Renal cortex interstitium (tissue), 11 donors: ENCODE measurements around the gene MYO10. TPM values are rescaled to one million over a fixed set of nuclear protein-coding genes. Genes with fewer than 3 reads are reported as not detected.
"Not testable (repeated sequence)": the region's sequence is repeated elsewhere in the genome, so short reads cannot be mapped to it uniquely, and the experiment has no call there.

ENCODE experiments used
- DNase-seq, 11 donors: peaks; one replicate each; pipeline ENCODE4 v3.0.0-alpha.2; 2013; ENCODE audit warnings: low read depth in 9 of 11, low spot score in 4 of 11; ENCODE audit errors: extremely low read depth in 1 of 11
- polyA plus RNA-seq, 3 donors: library from polyadenylated mRNA; unstranded; fragments of 120-200 nt; gene quantifications; one replicate each; pipeline ENCODE4 v1.2.1, GENCODE V29; 2013; ENCODE audit not compliant: insufficient read length in 3 of 3

Gene MYO10
- polyA plus RNA-seq, 3 donors, result 42.1 to 61.3 (median 45.7) TPM

DNA sequence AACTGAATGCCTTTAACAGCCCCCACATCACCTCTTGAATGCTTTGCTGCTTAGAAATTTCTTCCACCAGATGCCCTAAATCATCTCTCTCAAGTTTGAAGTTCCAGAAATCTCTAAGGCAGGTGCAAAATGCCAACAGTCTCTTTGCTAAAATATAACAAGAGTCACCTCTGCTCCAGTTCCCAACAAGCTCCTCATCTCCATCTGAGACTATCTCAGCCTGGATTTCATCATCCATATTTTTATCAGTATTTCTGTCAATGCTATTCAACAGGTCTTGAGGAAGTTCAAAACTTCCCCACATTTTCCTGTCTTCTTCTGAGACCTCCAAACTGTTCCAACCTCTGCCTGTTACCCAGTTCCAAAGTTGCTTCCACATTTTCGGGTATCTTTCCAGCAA lies 61.7 kb downstream of the MYO10 start:
- not testable (repeated sequence) for DNase-seq

DNA sequence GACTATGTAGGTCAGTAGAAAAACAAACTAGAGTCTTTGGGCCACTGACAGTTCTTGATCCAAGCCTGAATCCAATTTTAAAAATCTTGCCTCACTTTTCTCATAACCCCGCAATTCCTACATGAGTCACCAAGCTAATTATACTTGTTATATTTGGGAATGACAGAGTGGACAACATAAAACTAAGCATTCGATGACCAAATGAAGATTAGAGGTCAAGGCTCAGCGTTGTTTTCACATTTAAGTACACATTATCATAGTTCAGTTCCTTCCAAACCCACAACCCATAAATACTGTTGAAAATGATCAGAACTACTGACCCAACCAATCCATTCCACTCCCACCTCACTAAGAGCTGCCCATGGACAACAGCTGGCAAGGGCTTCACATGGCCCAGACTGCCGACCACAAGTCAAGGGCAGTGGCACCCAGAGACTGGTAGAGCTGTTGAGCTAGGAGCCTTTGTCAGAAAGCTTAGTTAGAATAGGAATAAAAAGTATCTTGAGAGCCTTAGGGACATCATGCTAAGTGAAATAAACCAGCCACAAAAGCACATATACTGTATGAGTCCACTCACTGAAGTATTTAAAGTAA lies 64.2 kb downstream of the MYO10 start:
- no peak for DNase-seq

GRCh38 chr5:16870878-16871277 lies 65.2 kb downstream of the MYO10 start:
- no peak for DNase-seq

DNA sequence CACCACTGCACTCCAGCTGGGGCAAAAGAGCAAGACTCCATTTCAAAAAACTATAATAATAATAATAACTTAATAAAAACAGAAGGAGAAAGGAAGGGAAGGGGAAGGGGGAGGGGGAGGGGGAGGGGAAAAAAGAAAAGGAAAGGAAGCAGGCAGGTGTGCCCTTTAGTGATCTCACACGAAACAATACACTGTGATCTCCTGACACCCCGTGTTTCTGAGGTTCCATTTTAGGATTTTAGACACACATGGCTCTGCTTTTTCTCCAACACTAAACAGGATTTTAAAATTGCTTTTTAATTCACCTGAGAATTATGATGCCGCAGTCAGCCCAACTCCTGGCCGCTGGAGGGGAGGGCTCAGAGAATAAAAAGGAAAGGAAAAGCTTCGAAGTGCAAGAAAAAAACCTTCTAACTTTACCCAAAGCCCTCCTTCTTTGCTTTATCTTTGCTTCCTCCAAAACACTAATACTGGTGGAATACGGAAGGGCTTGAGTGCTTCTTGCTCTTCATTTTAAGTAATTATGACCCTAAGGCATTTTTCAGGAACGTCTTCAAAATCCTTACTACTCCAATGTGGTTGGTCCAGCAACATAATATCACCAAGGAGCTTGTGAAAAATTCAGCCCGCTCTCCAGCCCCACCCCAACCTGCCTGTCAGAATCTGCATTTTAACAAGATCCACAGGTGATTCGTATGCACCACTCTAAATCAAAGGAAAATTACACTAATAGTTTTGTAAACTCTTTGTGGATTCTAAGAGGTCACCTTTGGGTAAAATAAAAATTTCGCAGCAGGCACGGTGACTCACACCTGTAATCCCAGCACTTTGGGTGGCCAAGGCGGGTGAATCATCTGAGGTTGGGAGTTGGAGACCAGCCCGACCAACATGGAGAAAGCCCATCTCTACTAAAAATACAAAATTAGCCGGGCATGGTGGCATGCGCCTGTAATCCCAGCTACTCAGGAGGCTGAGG lies 66.0 kb downstream of the MYO10 start:
- no peak for DNase-seq

DNA sequence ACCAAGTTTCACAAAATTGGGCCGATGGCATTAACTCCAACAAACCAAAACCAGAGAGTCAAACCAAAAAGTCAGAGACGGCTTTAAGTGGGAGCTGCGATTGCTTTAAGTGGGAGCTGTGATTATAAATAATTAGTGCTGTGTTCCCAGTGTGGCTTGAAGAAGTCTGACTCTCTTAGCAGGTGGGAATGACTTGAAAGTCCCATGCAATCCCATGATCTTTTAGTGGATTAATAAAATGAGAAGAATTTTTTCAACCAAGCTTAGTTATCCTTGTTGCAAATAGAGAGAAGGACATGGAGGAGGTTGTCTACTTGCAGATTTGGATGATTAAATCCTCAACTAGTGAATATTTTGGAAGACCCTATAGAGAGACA lies 68.5 kb downstream of the MYO10 start:
- DNase-seq, result no peak

DNA sequence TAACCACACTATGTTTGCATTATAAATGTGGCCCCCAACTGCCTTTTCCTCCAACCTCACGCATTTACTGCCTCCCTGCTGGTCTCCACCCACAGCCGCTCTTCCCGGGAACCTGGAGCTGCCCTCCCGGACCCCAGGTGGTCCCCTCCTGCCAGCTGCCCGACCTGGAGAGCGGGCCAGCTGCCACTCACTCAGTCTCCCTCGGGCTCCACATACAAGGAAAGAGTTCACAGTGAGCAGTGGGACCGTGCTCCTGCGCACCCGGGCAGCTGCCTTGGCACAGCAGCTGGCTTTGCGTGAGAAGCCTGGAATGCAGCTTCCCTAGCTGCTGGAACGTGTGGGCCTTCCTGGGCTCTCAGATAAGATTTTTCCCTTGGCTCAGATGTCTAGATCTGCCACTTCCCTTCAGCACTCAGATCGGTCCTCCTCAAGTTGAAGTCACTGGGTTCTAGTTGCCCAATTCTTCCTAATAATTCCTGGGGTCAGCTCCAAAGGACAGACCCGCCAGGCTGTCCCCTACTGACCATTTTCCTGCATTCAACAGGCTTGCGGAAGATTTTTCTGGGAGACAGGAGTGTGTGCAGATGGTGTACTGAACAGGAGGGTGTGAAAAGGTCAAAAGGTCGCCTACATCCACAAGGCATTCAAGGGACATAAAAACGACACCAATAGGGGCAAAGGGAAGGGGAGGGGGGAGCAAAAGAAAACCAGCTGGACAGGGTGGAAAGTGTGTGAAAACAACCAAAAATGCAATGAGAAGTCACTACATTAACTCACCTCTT lies 69.1 kb downstream of the MYO10 start:
- DNase-seq, result no peak

- DNase-seq, result no peak
Measured at GRCh38 chr5:16866273-16866672, 69.8 kb downstream of the MYO10 start.

DNA sequence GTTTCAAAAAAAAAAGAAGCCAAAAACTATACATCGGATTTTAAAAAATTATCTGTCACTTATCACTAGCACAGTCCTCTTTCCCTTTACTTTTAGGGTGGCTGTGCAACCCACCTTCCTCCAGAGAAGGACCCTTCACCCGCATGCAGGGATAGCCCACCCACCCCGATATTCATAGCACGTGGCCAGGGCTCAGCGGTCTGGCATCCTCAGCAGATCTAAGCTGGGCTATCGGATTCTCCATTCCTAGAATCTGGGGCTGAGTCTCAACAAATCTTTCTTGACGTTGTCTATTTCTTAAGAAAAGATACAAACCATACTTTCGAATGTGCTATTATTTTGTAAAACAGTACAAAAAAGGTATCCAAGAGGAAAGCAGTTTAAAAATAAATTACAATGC lies 70.9 kb downstream of the MYO10 start:
- no peak for DNase-seq

- DNase-seq, result no peak
Measured at GRCh38 chr5:16864631-16865131, 71.4 kb downstream of the MYO10 start.

DNA sequence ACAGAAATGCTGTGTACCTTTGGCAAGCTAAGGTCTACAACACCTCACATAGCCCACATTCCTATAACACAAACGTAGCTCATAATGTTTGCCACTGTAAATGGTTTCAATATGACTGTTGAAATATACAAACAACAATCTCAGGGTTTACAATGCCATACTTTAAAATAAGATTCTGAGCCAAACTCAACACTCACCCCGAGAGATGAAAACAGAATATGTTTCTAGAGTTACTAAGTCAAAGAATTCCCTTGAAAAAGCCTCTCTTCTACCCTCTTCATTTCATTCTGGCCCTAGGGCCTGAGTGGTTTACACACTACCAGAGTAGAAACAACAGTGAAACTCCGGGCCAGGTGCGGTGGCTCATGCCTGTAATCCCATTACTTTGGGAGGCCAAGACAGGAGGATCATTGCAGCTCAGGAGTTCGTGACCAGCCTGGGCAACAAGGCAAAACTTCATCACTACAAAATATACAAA lies 72.6 kb downstream of the MYO10 start:
- DNase-seq, result no peak

GRCh38 chr5:16862777-16863176 lies 73.3 kb downstream of the MYO10 start:
- DNase-seq, result no peak

- no peak for DNase-seq
Measured at GRCh38 chr5:16859346-16859745, 76.7 kb downstream of the MYO10 start.

DNA sequence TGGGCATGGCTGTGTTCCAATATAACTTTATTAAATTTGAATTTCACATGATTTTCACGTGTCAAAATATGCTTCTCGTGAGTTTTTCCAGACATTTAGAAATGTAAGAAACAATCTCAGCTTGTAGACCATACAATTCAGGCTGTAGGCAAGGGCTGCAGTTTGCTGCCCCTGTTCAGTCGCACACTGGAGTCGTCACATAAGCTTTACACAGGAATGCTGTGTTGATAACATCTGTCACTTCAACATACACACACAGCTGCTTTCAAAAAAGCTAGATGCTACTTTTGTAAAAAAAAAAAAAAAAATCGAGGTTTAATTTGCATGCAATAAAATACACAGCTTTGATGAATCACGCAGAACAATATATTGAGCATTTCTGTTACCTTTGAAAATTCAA lies 77.9 kb downstream of the MYO10 start:
- DNase-seq, result no peak

GRCh38 chr5:16857635-16858034 lies 78.5 kb downstream of the MYO10 start:
- DNase-seq, result no peak

DNA sequence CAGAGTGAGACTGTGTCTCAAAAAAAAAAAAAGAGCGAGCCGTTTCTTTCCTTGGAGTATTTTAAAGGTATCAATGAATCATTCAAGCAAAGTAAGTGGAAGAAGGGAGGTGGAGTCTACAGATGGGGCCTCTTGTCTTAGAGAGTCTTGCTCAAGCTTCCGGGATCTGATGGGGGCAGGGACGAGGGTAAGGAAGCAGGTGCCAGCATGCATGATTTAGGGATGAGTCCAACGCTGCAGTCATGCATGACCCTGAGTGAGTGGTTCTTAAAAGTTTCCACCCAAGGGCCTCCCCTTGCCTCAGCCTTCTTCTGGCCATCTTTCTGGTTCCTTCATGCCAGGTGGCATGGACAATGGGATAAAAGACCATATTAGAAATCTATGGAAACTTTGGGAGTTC lies 79.6 kb downstream of the MYO10 start:
- no peak for DNase-seq

DNA sequence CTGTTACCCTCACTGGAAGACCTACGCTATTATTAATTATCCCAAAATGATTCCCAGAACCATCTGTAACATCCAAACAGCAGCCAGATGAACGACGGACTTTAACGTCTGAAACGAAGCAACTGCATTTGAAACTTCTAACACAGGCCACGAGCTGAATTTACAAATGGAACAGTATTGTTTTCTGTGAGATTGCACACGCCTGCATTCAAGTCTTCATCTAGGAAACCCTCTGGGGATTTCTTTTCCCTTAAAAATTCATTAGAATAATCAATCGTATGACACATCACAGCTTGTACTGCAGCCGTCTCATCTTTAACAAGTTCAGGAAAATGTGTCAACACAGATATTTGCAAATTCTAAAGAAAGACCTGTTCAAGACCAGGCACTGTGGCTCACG lies 80.2 kb downstream of the MYO10 start:
- no peak for DNase-seq

DNA sequence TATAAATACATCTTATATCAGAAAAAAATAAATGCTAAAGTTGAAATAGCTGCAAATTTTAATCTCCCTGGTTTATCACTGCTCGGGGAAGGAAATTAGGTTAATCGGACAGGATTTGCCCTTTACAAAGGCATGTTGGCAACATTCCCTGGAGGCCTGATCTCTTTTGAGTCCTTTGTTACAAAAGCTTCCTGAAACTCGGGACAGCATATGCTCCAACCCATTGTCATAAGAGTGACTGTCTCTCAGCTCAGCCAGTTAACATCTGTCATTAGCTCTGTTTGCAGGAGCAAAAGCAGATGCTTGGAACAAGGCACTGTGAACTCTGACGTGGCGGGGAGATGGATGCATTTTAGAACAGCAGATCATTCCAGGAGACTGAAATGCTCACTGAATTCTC lies 80.6 kb downstream of the MYO10 start:
- DNase-seq, result no peak

- no peak for DNase-seq
Measured at GRCh38 chr5:16854351-16854750, 81.7 kb downstream of the MYO10 start.

DNA sequence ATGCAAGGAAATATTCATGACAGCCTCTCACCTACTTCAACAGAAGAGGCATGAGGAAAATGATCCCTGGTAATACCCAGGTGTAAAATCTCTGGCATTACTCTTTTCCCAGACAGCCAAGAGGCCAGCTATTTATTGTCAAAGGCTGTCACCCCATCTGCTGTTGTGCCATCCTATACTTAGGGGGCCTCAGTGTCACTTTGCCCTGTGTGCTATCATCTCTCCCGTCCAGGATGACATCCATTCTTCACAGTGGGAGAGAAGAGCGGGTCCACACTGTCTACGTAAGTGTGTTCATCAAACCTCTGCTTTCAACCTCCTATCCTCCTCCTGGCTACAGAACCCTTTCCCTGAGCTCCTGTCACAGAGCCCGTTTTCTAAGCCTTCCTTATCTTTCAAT lies 82.6 kb downstream of the MYO10 start:
- no peak for DNase-seq
